ENCODE results near the gene ASB3.

DNA sequence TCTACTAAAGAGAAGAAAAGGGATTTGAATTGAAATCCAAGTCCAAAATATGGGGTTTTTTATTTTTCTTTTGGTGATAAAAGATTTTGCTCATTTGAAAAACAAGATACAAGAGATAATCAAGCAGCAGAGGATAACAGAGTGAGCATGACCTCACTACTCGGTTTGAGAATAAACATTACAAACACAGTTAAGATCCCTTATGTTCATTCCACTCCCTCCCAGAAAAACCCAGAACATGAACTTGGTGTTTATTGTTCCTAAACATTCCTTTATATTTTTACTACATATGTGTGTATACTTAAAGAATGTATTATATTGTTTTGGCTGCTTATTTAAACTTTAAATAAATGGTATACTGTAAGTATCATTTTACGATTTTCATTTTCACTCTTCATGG is 165.8 kb downstream of the ASB3 start:
- TF ChIP-seq, protein P1, sequence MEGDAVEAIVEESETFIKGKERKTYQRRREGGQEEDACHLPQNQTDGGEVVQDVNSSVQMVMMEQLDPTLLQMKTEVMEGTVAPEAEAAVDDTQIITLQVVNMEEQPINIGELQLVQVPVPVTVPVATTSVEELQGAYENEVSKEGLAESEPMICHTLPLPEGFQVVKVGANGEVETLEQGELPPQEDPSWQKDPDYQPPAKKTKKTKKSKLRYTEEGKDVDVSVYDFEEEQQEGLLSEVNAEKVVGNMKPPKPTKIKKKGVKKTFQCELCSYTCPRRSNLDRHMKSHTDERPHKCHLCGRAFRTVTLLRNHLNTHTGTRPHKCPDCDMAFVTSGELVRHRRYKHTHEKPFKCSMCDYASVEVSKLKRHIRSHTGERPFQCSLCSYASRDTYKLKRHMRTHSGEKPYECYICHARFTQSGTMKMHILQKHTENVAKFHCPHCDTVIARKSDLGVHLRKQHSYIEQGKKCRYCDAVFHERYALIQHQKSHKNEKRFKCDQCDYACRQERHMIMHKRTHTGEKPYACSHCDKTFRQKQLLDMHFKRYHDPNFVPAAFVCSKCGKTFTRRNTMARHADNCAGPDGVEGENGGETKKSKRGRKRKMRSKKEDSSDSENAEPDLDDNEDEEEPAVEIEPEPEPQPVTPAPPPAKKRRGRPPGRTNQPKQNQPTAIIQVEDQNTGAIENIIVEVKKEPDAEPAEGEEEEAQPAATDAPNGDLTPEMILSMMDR (IDR thresholded peaks at IDR 0.05; ENCODE audit: poor library complexity, severe bottlenecking), result no peak
- TF ChIP-seq EZH2 (IDR thresholded peaks at IDR 0.05; ENCODE audit: borderline replicate concordance, insufficient read depth, low read length, poor library complexity, severe bottlenecking), result no peak
- no peak for TF ChIP-seq SMC3 (conservative IDR thresholded peaks at IDR 0.05; ENCODE audit: poor library complexity)
- TF ChIP-seq, protein P2, sequence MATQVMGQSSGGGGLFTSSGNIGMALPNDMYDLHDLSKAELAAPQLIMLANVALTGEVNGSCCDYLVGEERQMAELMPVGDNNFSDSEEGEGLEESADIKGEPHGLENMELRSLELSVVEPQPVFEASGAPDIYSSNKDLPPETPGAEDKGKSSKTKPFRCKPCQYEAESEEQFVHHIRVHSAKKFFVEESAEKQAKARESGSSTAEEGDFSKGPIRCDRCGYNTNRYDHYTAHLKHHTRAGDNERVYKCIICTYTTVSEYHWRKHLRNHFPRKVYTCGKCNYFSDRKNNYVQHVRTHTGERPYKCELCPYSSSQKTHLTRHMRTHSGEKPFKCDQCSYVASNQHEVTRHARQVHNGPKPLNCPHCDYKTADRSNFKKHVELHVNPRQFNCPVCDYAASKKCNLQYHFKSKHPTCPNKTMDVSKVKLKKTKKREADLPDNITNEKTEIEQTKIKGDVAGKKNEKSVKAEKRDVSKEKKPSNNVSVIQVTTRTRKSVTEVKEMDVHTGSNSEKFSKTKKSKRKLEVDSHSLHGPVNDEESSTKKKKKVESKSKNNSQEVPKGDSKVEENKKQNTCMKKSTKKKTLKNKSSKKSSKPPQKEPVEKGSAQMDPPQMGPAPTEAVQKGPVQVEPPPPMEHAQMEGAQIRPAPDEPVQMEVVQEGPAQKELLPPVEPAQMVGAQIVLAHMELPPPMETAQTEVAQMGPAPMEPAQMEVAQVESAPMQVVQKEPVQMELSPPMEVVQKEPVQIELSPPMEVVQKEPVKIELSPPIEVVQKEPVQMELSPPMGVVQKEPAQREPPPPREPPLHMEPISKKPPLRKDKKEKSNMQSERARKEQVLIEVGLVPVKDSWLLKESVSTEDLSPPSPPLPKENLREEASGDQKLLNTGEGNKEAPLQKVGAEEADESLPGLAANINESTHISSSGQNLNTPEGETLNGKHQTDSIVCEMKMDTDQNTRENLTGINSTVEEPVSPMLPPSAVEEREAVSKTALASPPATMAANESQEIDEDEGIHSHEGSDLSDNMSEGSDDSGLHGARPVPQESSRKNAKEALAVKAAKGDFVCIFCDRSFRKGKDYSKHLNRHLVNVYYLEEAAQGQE (IDR thresholded peaks at IDR 0.05; ENCODE audit: borderline replicate concordance), result no peak
- TF ChIP-seq RAD21 (conservative IDR thresholded peaks at IDR 0.05), result no peak
- TF ChIP-seq POLR2AphosphoS5 (IDR thresholded peaks at IDR 0.05), result no peak
- TF ChIP-seq TAF1 (IDR thresholded peaks at IDR 0.05; ENCODE audit: low read depth), result no peak
- TF ChIP-seq EP300 (conservative IDR thresholded peaks at IDR 0.05; ENCODE audit: poor library complexity, severe bottlenecking), result no peak
- no peak for TF ChIP-seq MXI1 (conservative IDR thresholded peaks at IDR 0.05; ENCODE audit: poor library complexity, severe bottlenecking)

Measured in neural cell (in vitro differentiated cells).